ENCODE data around the gene TRIO. TPM values are rescaled to one million over a fixed set of nuclear protein-coding genes. Genes with fewer than 3 reads are reported as not detected.

The TRIO gene
- total RNA-seq, 2 experiments from 2014 or later = 4.1 to 6.5 TPM

- Histone ChIP-seq H3K4me3 (ENCODE audit: low read length) (no peak overlapping the region), H3K4me1 (ENCODE audit: insufficient read depth, low read length) (peaks cover 37% of the 10 kb centered on the region), H3K27me3 (ENCODE audit: control insufficient read depth in 1 of 2, insufficient read depth in 2 of 2, low read length in 2 of 2) (no peaks in the 10 kb centered on the region), H3K27ac (ENCODE audit: low read depth in 1 of 2, low read length in 2 of 2) (peak overlapping the region in 1 of 2 donors; percentile 61), H3K36me3 (ENCODE audit: insufficient read depth, low read length) (no peaks in the 10 kb centered on the region), H3K9me3 (ENCODE audit: control insufficient read depth in 1 of 2, insufficient read depth in 1 of 2, low read length in 2 of 2) (no peaks in the 10 kb centered on the region)
- Mint-ChIP-seq H3K4me3 (peak overlapping the region; percentile 78), H3K27me3 (no peaks in the 10 kb centered on the region), H3K27ac (peak overlapping the region; percentile 88), H3K9me3 (no peaks in the 10 kb centered on the region), H3K36me3 (ENCODE audit: low read depth) (no peaks in the 10 kb centered on the region), H3K4me1 (ENCODE audit: low read depth) (peaks cover 46% of the 10 kb centered on the region)
- ChIA-PET CTCF (no interaction called here), POLR2A (interaction anchor here (1.6 kb wide), 1 partner anchor 166 kb away, joined by 5 read pairs; the partner anchor contains the start of gene OTULINL)
- ATAC-seq (ENCODE audit: poor library complexity) = no peak
- DNase-seq = peak in 1 of 14 experiments; percentile 19
- intact Hi-C loops (cut with DNase I, micrococcal nuclease) = loop anchor here in 1 of 2 experiments (5.0 kb wide), 1 partner anchor 167 kb away; the partner anchor contains the start of gene OTULINL
- no peak for TF ChIP-seq CTCF (IDR thresholded peaks at IDR 0.05)
Observed at GRCh38 chr5:14415698-14416074, 272.5 kb downstream of the TRIO start.

GRCh38 chr5:14416621-14417275 lies 273.6 kb downstream of the TRIO start:
- H3K4me1 ChIP-seq (ENCODE audit: insufficient read depth, low read length) = peaks cover 37% of the 10 kb centered on the region
- ChIA-PET CTCF (interaction anchor here (1.6 kb wide), 1 partner anchor 17 kb away, joined by 4 read pairs; no protein-coding TSS in a partner anchor), POLR2A (interaction anchor here (1.6 kb wide), 1 partner anchor 165 kb away, joined by 5 read pairs; the partner anchor contains the start of gene OTULINL)
- no peak for TF ChIP-seq CTCF (IDR thresholded peaks at IDR 0.05)
- no peaks in the 10 kb centered on the region for H3K9me3 ChIP-seq (ENCODE audit: control insufficient read depth in 1 of 2, insufficient read depth in 1 of 2, low read length in 2 of 2)
- H3K4me3 ChIP-seq (ENCODE audit: low read length) = no peak overlapping the region
- ATAC-seq (ENCODE audit: poor library complexity) = no peak
- no peaks in the 10 kb centered on the region for H3K27me3 Mint-ChIP-seq
- no peak overlapping the region for H3K4me3 Mint-ChIP-seq
- H3K4me1 Mint-ChIP-seq (ENCODE audit: low read depth) = peaks cover 46% of the 10 kb centered on the region
- intact Hi-C loops (cut with DNase I, micrococcal nuclease) = loop anchor here in 1 of 2 experiments (5.0 kb wide), 1 partner anchor 166 kb away; the partner anchor contains the start of gene OTULINL
- no peaks in the 10 kb centered on the region for H3K27me3 ChIP-seq (ENCODE audit: control insufficient read depth in 1 of 2, insufficient read depth in 2 of 2, low read length in 2 of 2)
- no peaks in the 10 kb centered on the region for H3K36me3 ChIP-seq (ENCODE audit: insufficient read depth, low read length)
- no peak overlapping the region for H3K27ac ChIP-seq (ENCODE audit: low read depth in 1 of 2, low read length in 2 of 2)
- no peaks in the 10 kb centered on the region for H3K9me3 Mint-ChIP-seq
- no peaks in the 10 kb centered on the region for H3K36me3 Mint-ChIP-seq (ENCODE audit: low read depth)
- H3K27ac Mint-ChIP-seq = peak overlapping the region; percentile 57
- DNase-seq = no peak

- H3K36me3 Mint-ChIP-seq (ENCODE audit: low read depth) = no peaks in the 10 kb centered on the region
- ATAC-seq (ENCODE audit: poor library complexity) (no peak), DNase-seq (no peak)
- intact Hi-C loops (cut with DNase I, micrococcal nuclease) = loop anchor here in 1 of 2 experiments (5.0 kb wide), 1 partner anchor 165 kb away; the partner anchor contains the start of gene OTULINL
- H3K9me3 Mint-ChIP-seq = no peaks in the 10 kb centered on the region
- no peaks in the 10 kb centered on the region for H3K9me3 ChIP-seq (ENCODE audit: control insufficient read depth in 1 of 2, insufficient read depth in 1 of 2, low read length in 2 of 2)
- CTCF ChIA-PET = interaction anchor here (1.6 kb wide), 1 partner anchor 18 kb away, joined by 4 read pairs; no protein-coding TSS in a partner anchor
- H3K27me3 ChIP-seq (ENCODE audit: control insufficient read depth in 1 of 2, insufficient read depth in 2 of 2, low read length in 2 of 2) = no peaks in the 10 kb centered on the region
- no peaks in the 10 kb centered on the region for H3K36me3 ChIP-seq (ENCODE audit: insufficient read depth, low read length)
- POLR2A ChIA-PET = interaction anchor here (1.6 kb wide), 1 partner anchor 165 kb away, joined by 5 read pairs; the partner anchor contains the start of gene OTULINL
- no peak for TF ChIP-seq CTCF (IDR thresholded peaks at IDR 0.05)
- H3K4me1 Mint-ChIP-seq (ENCODE audit: low read depth) = peaks cover 46% of the 10 kb centered on the region
- H3K27ac Mint-ChIP-seq = peak overlapping the region; percentile 57
- H3K27me3 Mint-ChIP-seq = no peaks in the 10 kb centered on the region
- no peak overlapping the region for H3K27ac ChIP-seq (ENCODE audit: low read depth in 1 of 2, low read length in 2 of 2)
- H3K4me1 ChIP-seq (ENCODE audit: insufficient read depth, low read length) = peaks cover 37% of the 10 kb centered on the region
- H3K4me3 ChIP-seq (ENCODE audit: low read length) = no peak overlapping the region
- H3K4me3 Mint-ChIP-seq = no peak overlapping the region
Observed at GRCh38 chr5:14417276-14417730, 274.2 kb downstream of the TRIO start.
